KMS-11 (cell line): ENCODE data around the gene TRAPPC8.

Source experiments
- H2AFZ ChIP-seq: fragments of 200-600 bp; sonication (generic); 2 replicates; pipeline ENCODE4 v1.6.1; 2016; ENCODE audit warnings: antibody characterized with exemption, mixed run types, low read depth
- H3K27ac ChIP-seq: fragments of 200-600 bp; sonication (generic); 2 replicates; pipeline ENCODE4 v1.6.1; 2016; ENCODE audit warnings: mild to moderate bottlenecking, mixed run types
- H3K27me3 ChIP-seq: fragments of 200-600 bp; sonication (generic); 2 replicates; pipeline ENCODE4 v1.6.1; 2017; ENCODE audit warnings: mild to moderate bottlenecking, low read depth, mixed run types, moderate library complexity; ENCODE audit not compliant: insufficient read depth
- H3K36me3 ChIP-seq: fragments of 200-600 bp; sonication (generic); 2 replicates; pipeline ENCODE4 v1.6.1; 2017; ENCODE audit warnings: mild to moderate bottlenecking, mixed run types; ENCODE audit not compliant: insufficient read depth
- H3K4me1 ChIP-seq: fragments of 200-600 bp; sonication (generic); 2 replicates; pipeline ENCODE4 v1.6.1; 2016; ENCODE audit warnings: mild to moderate bottlenecking, low read depth, mixed run types; ENCODE audit not compliant: poor library complexity, severe bottlenecking
- H3K4me2 ChIP-seq: fragments of 200-600 bp; sonication (generic); 2 replicates; pipeline ENCODE4 v1.7.0; 2016; ENCODE audit warnings: mild to moderate bottlenecking, mixed run types
- H3K4me3 ChIP-seq: fragments of 200-600 bp; sonication (generic); IDR thresholded peaks from 2 replicates; pipeline ENCODE4 v1.6.1; 2017; ENCODE audit warnings: low read depth, low read length, mixed read lengths; ENCODE audit not compliant: insufficient read depth
- H3K79me2 ChIP-seq: fragments of 200-600 bp; sonication (generic); 2 replicates; pipeline ENCODE4 v1.6.1; 2016; ENCODE audit warnings: low read depth, mixed run types; ENCODE audit not compliant: insufficient read depth
- H3K9ac ChIP-seq: fragments of 200-600 bp; sonication (generic); 2 replicates; pipeline ENCODE4 v1.6.1; 2016; ENCODE audit warnings: mild to moderate bottlenecking, mixed run types
- H4K20me1 ChIP-seq: fragments of 200-600 bp; sonication (generic); 2 replicates; pipeline ENCODE4 v1.6.1; 2016; ENCODE audit warnings: mild to moderate bottlenecking, mixed run types; ENCODE audit not compliant: insufficient read depth
- CTCF ChIP-seq: fragments of 200-600 bp; sonication (generic); conservative IDR thresholded peaks from 2 replicates; pipeline ENCODE4 v1.6.1; 2017; ENCODE audit warnings: low read depth, mild to moderate bottlenecking, antibody characterized with exemption, low read length, moderate library complexity, mixed read lengths

Gene TRAPPC8

DNA sequence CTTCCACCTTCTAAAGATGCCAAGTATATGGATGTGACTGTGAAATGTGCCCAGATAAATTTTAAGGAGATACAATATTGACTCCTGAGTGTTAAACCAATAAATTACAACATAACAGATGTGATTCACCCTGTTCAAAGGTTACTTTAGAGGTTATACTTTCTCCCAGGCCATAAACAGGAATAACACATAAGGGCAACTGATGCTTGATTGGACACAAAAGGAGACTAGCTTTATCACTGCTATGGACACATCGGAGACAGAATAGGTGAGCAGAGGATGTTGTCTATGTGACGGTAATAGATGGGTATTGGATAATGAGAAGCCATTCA, 150.4 kb downstream of the TRAPPC8 start:
- H3K4me2 ChIP-seq: no peak overlapping the region
- H3K27ac ChIP-seq: no peak overlapping the region
- H3K79me2 ChIP-seq: no peaks in the 10 kb centered on the region
- no peak overlapping the region for H3K9ac ChIP-seq
- TF ChIP-seq CTCF: no peak
- H3K4me1 ChIP-seq: no peaks in the 10 kb centered on the region
- no peaks in the 10 kb centered on the region for H3K27me3 ChIP-seq
- no peaks in the 10 kb centered on the region for H3K36me3 ChIP-seq
- no peak overlapping the region for H2AFZ ChIP-seq
- no peak overlapping the region for H3K4me3 ChIP-seq
- no peaks in the 10 kb centered on the region for H4K20me1 ChIP-seq

GRCh38 chr18:31791817-31792579, 150.9 kb downstream of the TRAPPC8 start:
- H3K27ac ChIP-seq: no peak overlapping the region
- H4K20me1 ChIP-seq: no peaks in the 10 kb centered on the region
- H3K79me2 ChIP-seq: no peaks in the 10 kb centered on the region
- H3K4me1 ChIP-seq: no peaks in the 10 kb centered on the region
- no peaks in the 10 kb centered on the region for H3K27me3 ChIP-seq
- H2AFZ ChIP-seq: no peak overlapping the region
- TF ChIP-seq CTCF: no peak
- no peak overlapping the region for H3K4me2 ChIP-seq
- no peaks in the 10 kb centered on the region for H3K36me3 ChIP-seq
- no peak overlapping the region for H3K9ac ChIP-seq
- no peak overlapping the region for H3K4me3 ChIP-seq

DNA sequence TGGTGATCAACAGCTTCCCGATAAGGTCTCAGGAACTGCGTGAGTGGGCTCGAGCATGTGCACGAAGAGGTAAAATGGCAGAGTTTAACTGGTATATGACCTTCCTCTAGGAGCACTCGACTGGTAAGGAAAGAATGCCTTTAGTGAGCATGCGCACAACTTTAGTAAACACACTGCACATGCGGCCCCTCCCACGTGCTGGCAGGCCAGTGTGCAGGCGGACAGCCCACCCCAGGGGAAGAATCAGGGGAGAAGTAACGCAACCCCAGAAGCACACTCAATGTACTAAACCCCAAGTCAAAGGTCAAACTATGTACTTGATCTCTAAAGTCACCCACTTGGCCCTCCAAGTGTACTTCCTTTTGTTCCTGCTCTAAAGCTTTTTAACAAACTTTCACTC, 153.5 kb downstream of the TRAPPC8 start:
- H3K9ac ChIP-seq: no peak overlapping the region
- no peaks in the 10 kb centered on the region for H3K36me3 ChIP-seq
- H3K4me3 ChIP-seq: no peak overlapping the region
- H4K20me1 ChIP-seq: no peaks in the 10 kb centered on the region
- H2AFZ ChIP-seq: no peak overlapping the region
- no peaks in the 10 kb centered on the region for H3K4me1 ChIP-seq
- H3K27me3 ChIP-seq: no peaks in the 10 kb centered on the region
- TF ChIP-seq CTCF: no peak
- no peak overlapping the region for H3K4me2 ChIP-seq
- no peaks in the 10 kb centered on the region for H3K79me2 ChIP-seq
- no peak overlapping the region for H3K27ac ChIP-seq

GRCh38 chr18:31783059-31783458, 159.9 kb downstream of the TRAPPC8 start:
- Histone ChIP-seq H3K79me2 (no peaks in the 10 kb centered on the region), H3K27me3 (no peaks in the 10 kb centered on the region), H2AFZ (no peak overlapping the region), H3K4me1 (no peaks in the 10 kb centered on the region), H3K4me3 (no peak overlapping the region), H3K27ac (no peak overlapping the region), H3K4me2 (no peak overlapping the region), H3K36me3 (no peaks in the 10 kb centered on the region), H4K20me1 (no peaks in the 10 kb centered on the region), H3K9ac (no peak overlapping the region)
- TF ChIP-seq CTCF: no peak
